Measurements from ENCODE around the gene ANKRD53. TPM values are rescaled to one million over a fixed set of nuclear protein-coding genes. Genes with fewer than 3 reads are reported as not detected.
"Not testable (repeated sequence)": the region's sequence is repeated elsewhere in the genome, so short reads cannot be mapped to it uniquely, and the experiment has no call there.

The ANKRD53 gene
- polyA plus RNA-seq, 1 donor from 2014 or later: not detected

DNA sequence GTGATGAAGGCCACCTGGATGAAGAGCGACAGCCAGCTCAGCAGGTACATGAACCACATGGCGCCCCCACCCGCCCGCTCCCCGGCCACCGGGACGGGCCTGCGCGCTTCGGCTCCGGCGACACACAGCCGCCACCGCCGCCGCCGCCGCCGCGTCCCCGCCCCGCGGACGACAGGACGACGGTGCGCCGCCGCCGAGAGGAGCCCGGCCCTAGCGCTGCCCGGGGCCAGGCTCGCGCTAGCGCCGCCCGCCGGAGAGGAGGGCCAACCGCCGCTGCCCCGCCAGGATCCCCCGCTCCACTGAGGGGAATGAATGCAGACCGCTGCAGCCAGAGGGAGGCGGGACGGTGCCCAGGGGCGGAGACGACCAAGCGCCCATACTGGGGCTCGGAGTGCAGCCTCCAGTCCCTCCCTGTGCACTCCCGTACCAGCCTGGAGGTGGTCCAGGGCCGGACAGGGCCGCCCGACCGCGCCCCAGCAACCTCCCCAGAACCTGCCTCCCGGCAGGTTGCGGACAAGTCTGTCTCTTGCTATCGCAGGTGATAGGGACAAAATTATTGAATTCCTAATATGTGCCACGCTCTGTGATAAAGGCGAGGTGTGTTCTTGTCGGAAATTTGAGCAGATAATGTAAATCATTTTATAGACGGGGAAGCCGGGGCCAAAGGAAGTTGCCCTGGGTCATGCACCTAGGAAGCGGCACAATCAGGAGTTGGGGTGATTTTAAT, 16.4 kb downstream of the ANKRD53 start, which contains the start of gene TEX261:
TSS of gene TEX261 (minus strand) at position 175 of the 727 bp plus-strand sequence. CDS start at position 59, 116 bp downstream.
- peak within 1 kb of the TSS; percentile 57 for H3K27ac ChIP-seq (ENCODE audit: low read length)
- TF ChIP-seq TAF1 (IDR thresholded peaks at IDR 0.05; ENCODE audit: low read depth) (no peak), MXI1 (conservative IDR thresholded peaks at IDR 0.05; ENCODE audit: poor library complexity, severe bottlenecking) (peak; percentile 76), POLR2AphosphoS5 (IDR thresholded peaks at IDR 0.05) (peak; percentile 74), SMC3 (conservative IDR thresholded peaks at IDR 0.05; ENCODE audit: poor library complexity) (no peak), RAD21 (conservative IDR thresholded peaks at IDR 0.05) (peak; percentile 45), EP300 (conservative IDR thresholded peaks at IDR 0.05; ENCODE audit: poor library complexity, severe bottlenecking) (peak; percentile 29)
- TF ChIP-seq, protein P1, sequence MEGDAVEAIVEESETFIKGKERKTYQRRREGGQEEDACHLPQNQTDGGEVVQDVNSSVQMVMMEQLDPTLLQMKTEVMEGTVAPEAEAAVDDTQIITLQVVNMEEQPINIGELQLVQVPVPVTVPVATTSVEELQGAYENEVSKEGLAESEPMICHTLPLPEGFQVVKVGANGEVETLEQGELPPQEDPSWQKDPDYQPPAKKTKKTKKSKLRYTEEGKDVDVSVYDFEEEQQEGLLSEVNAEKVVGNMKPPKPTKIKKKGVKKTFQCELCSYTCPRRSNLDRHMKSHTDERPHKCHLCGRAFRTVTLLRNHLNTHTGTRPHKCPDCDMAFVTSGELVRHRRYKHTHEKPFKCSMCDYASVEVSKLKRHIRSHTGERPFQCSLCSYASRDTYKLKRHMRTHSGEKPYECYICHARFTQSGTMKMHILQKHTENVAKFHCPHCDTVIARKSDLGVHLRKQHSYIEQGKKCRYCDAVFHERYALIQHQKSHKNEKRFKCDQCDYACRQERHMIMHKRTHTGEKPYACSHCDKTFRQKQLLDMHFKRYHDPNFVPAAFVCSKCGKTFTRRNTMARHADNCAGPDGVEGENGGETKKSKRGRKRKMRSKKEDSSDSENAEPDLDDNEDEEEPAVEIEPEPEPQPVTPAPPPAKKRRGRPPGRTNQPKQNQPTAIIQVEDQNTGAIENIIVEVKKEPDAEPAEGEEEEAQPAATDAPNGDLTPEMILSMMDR (IDR thresholded peaks at IDR 0.05; ENCODE audit: poor library complexity, severe bottlenecking): peak; percentile 92
- no peaks in the 10 kb centered on the region for H3K36me3 ChIP-seq (ENCODE audit: insufficient read depth, low read length)
- H3K4me3 ChIP-seq (ENCODE audit: low read length): peak within 1 kb of the TSS; percentile 99
- H3F3A ChIP-seq (ENCODE audit: insufficient read depth, low read length, poor library complexity, severe bottlenecking): no peaks in the 10 kb centered on the region
- H3K9ac ChIP-seq (ENCODE audit: low read length): peak within 1 kb of the TSS; percentile 81
- peak within 1 kb of the TSS; percentile 96 for H3K4me2 ChIP-seq (ENCODE audit: low read length)
- H3K9me3 ChIP-seq (ENCODE audit: low read length): no peaks in the 10 kb centered on the region
- H2AFZ ChIP-seq (ENCODE audit: low read depth, low read length): peak within 1 kb of the TSS; percentile 77
- no peaks in the 10 kb centered on the region for H3K9me2 ChIP-seq (ENCODE audit: insufficient read depth, low read length)
- peaks cover 17% of the 10 kb centered on the region for H3K79me2 ChIP-seq (replicated peaks; ENCODE audit: insufficient read depth, low read length)
- H4K20me1 ChIP-seq (ENCODE audit: insufficient read depth): no peaks in the 10 kb centered on the region
- no peaks in the 10 kb centered on the region for H3K27me3 ChIP-seq (ENCODE audit: insufficient read depth, low read depth, low read length)

DNA sequence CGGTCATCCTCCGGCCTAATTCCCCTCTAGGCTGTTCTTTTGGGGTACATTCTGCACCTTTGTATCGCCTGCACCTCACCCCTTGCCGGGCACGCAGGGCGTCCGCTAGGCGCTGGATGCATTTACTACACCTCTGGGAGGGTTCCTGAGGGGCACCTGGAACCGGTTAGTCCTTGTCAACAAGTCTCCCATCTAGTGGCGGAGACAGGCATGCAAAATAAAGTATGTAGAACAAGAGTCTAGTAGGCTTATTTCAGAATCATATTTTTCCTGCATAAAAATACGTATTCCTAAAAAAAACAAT, 16.9 kb downstream of the ANKRD53 start:
- Histone ChIP-seq H3F3A (ENCODE audit: insufficient read depth, low read length, poor library complexity, severe bottlenecking) (no peaks in the 10 kb centered on the region), H3K79me2 (replicated peaks; ENCODE audit: insufficient read depth, low read length) (peaks cover 17% of the 10 kb centered on the region), H3K36me3 (ENCODE audit: insufficient read depth, low read length) (no peaks in the 10 kb centered on the region), H3K27ac (ENCODE audit: low read length) (no peak overlapping the region), H3K9me2 (ENCODE audit: insufficient read depth, low read length) (no peaks in the 10 kb centered on the region), H3K4me2 (ENCODE audit: low read length) (peak overlapping the region; percentile 58), H3K27me3 (ENCODE audit: insufficient read depth, low read depth, low read length) (no peaks in the 10 kb centered on the region), H4K20me1 (ENCODE audit: insufficient read depth) (no peaks in the 10 kb centered on the region), H2AFZ (ENCODE audit: low read depth, low read length) (peak overlapping the region; percentile 77), H3K9me3 (ENCODE audit: low read length) (no peaks in the 10 kb centered on the region), H3K9ac (ENCODE audit: low read length) (peak overlapping the region; percentile 77), H3K4me3 (ENCODE audit: low read length) (peak overlapping the region; percentile 99)
- no peak for TF ChIP-seq MXI1 (conservative IDR thresholded peaks at IDR 0.05; ENCODE audit: poor library complexity, severe bottlenecking)
- TF ChIP-seq SMC3 (conservative IDR thresholded peaks at IDR 0.05; ENCODE audit: poor library complexity): peak; percentile 64
- no peak for TF ChIP-seq POLR2AphosphoS5 (IDR thresholded peaks at IDR 0.05)
- TF ChIP-seq TAF1 (IDR thresholded peaks at IDR 0.05; ENCODE audit: low read depth): no peak
- TF ChIP-seq, protein P2, sequence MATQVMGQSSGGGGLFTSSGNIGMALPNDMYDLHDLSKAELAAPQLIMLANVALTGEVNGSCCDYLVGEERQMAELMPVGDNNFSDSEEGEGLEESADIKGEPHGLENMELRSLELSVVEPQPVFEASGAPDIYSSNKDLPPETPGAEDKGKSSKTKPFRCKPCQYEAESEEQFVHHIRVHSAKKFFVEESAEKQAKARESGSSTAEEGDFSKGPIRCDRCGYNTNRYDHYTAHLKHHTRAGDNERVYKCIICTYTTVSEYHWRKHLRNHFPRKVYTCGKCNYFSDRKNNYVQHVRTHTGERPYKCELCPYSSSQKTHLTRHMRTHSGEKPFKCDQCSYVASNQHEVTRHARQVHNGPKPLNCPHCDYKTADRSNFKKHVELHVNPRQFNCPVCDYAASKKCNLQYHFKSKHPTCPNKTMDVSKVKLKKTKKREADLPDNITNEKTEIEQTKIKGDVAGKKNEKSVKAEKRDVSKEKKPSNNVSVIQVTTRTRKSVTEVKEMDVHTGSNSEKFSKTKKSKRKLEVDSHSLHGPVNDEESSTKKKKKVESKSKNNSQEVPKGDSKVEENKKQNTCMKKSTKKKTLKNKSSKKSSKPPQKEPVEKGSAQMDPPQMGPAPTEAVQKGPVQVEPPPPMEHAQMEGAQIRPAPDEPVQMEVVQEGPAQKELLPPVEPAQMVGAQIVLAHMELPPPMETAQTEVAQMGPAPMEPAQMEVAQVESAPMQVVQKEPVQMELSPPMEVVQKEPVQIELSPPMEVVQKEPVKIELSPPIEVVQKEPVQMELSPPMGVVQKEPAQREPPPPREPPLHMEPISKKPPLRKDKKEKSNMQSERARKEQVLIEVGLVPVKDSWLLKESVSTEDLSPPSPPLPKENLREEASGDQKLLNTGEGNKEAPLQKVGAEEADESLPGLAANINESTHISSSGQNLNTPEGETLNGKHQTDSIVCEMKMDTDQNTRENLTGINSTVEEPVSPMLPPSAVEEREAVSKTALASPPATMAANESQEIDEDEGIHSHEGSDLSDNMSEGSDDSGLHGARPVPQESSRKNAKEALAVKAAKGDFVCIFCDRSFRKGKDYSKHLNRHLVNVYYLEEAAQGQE (IDR thresholded peaks at IDR 0.05; ENCODE audit: borderline replicate concordance): no peak
- TF ChIP-seq, protein P1 (IDR thresholded peaks at IDR 0.05; ENCODE audit: poor library complexity, severe bottlenecking): peak; percentile 62
- TF ChIP-seq EZH2 (IDR thresholded peaks at IDR 0.05; ENCODE audit: borderline replicate concordance, insufficient read depth, low read length, poor library complexity, severe bottlenecking): no peak
- no peak for TF ChIP-seq EP300 (conservative IDR thresholded peaks at IDR 0.05; ENCODE audit: poor library complexity, severe bottlenecking)
- TF ChIP-seq RAD21 (conservative IDR thresholded peaks at IDR 0.05): peak; percentile 34

DNA sequence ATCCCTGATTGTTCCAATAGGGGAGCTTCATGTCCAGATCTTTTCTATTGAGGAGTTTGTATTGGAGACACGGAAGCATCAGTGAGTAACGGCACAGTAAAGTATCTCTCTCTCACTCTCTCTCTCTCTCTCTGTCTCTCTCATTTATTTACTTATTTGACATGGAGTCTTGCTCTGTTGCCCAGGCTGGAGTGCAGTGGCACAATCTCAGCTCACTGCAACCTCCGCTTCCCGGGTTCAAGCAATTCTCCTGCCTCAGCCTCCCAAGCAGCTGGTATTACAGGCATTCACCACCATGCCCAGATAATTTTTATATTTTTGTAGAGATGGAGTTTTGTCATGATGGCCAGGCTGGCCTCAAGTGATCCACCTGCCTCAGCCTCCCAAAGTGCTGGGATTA, 20.5 kb downstream of the ANKRD53 start:
- H3K9me3 ChIP-seq (ENCODE audit: low read length); H3F3A ChIP-seq (ENCODE audit: insufficient read depth, low read length, poor library complexity, severe bottlenecking); H2AFZ ChIP-seq (ENCODE audit: low read depth, low read length); H3K9me2 ChIP-seq (ENCODE audit: insufficient read depth, low read length); H3K27ac ChIP-seq (ENCODE audit: low read length); H3K9ac ChIP-seq (ENCODE audit: low read length); H3K27me3 ChIP-seq (ENCODE audit: insufficient read depth, low read depth, low read length); H3K79me2 ChIP-seq (replicated peaks; ENCODE audit: insufficient read depth, low read length); H3K4me3 ChIP-seq (ENCODE audit: low read length); H3K36me3 ChIP-seq (ENCODE audit: insufficient read depth, low read length); H3K4me2 ChIP-seq (ENCODE audit: low read length); H4K20me1 ChIP-seq (ENCODE audit: insufficient read depth): not testable (repeated sequence)

Measured in neural cell (in vitro differentiated cells).